SK-N-SH (cell line): ENCODE results near the gene ARHGAP6. TPM values are rescaled to one million over a fixed set of nuclear protein-coding genes. Genes with fewer than 3 reads are reported as not detected.

Source experiments
- CTCF ChIA-PET: fragments of 300-600, 350-600 bp; formaldehyde crosslinking; extraction: SDS; loops from one replicate; lab custom pipeline; 2021; lab: Yijun Ruan, JAX
- POLR2A ChIA-PET: fragments of 350-600 bp; sonication (Branson Sonifier 250); formaldehyde crosslinking; extraction: SDS; loops from one replicate; lab custom pipeline; 2020; ENCODE audit warnings: antibody characterized with exemption, inconsistent platforms; lab: Yijun Ruan, JAX
- DNase-seq: peaks from one replicate; pipeline ENCODE4 v3.0.0; 2012
- H2AFZ ChIP-seq: fragments of 200-600 bp; sonication (generic); 2 replicates; pipeline ENCODE4 v1.8.1; 2016; ENCODE audit warnings: antibody characterized with exemption, mild to moderate bottlenecking, low read depth
- H3F3A ChIP-seq: fragments of 200-600 bp; sonication (generic); replicated peaks from 2 replicates; pipeline ENCODE3; 2016; ENCODE audit warnings: antibody characterized with exemption, mild to moderate bottlenecking; ENCODE audit not compliant: insufficient read depth
- H3K27ac ChIP-seq, 2 experiments: fragments of 200-500 bp in 1 of 2; fragments of 200-600 bp in 1 of 2; sonication (Bioruptor generic) in 1 of 2; sonication (generic), shearing (Covaris generic) in 1 of 2; 2 replicates each; pipeline versions ENCODE4 v1.5.1 to v1.6.1; 2014 to 2016; ENCODE audit warnings: low read depth in 2 of 2, inconsistent platforms in 1 of 2, low read length in 1 of 2, mild to moderate bottlenecking in 1 of 2, mixed read lengths in 1 of 2
- H3K27me3 ChIP-seq: fragments of 200-600 bp; sonication (generic), shearing (Covaris generic); 2 replicates; pipeline ENCODE4 v1.6.1; 2016; ENCODE audit warnings: mixed run types; ENCODE audit not compliant: insufficient read depth
- H3K36me3 ChIP-seq, 2 experiments: fragments of 200-500 bp in 1 of 2; fragments of 200-600 bp in 1 of 2; sonication (Bioruptor generic) in 1 of 2; sonication (generic) in 1 of 2; replicated peaks in 1 of 2; 2 replicates each; pipeline versions ENCODE3 to v1.5.1; 2014 to 2016; ENCODE audit warnings: low read length in 1 of 2, mild to moderate bottlenecking in 1 of 2; ENCODE audit not compliant: insufficient read depth in 2 of 2, control insufficient read depth in 1 of 2
- H3K4me1 ChIP-seq, 2 experiments: fragments of 200-500 bp in 1 of 2; fragments of 200-600 bp in 1 of 2; sonication (Bioruptor generic) in 1 of 2; sonication (generic), shearing (Covaris generic) in 1 of 2; 2 replicates each; pipeline versions ENCODE4 v1.5.1 to v1.6.1; 2014 to 2016; ENCODE audit warnings: low read depth in 1 of 2, low read length in 1 of 2, mixed run types in 1 of 2; ENCODE audit not compliant: insufficient read depth in 2 of 2, control insufficient read depth in 1 of 2
- H3K4me2 ChIP-seq: fragments of 200-600 bp; sonication (generic), shearing (Covaris generic); 2 replicates; pipeline ENCODE4 v1.6.1; 2017; ENCODE audit warnings: mixed run types
- H3K4me3 ChIP-seq, 2 experiments: fragments of 200-500 bp in 1 of 2; fragments of 200-600 bp in 1 of 2; sonication (Bioruptor generic) in 1 of 2; sonication (generic), shearing (Covaris generic) in 1 of 2; 2 replicates each; pipeline versions ENCODE4 v1.5.1 to v1.8.1; 2014 to 2016; ENCODE audit warnings: low read depth in 2 of 2, inconsistent platforms in 1 of 2, low read length in 1 of 2, mild to moderate bottlenecking in 1 of 2, mixed read lengths in 1 of 2, moderate library complexity in 1 of 2
- H3K79me2 ChIP-seq: fragments of 200-600 bp; sonication (generic); 2 replicates; pipeline ENCODE4 v1.8.1; 2017; ENCODE audit warnings: mild to moderate bottlenecking; ENCODE audit not compliant: insufficient read depth
- H3K9ac ChIP-seq: fragments of 200-600 bp; sonication (generic); 2 replicates; pipeline ENCODE4 v1.6.1; 2017; ENCODE audit warnings: mixed run types
- H3K9me2 ChIP-seq: fragments of 200-600 bp; sonication (generic); 2 replicates; pipeline ENCODE4 v1.6.1; 2017; ENCODE audit warnings: mixed run types
- H3K9me3 ChIP-seq: fragments of 200-600 bp; sonication (generic); 2 replicates; pipeline ENCODE4 v1.6.1; 2017; ENCODE audit warnings: mixed run types, mild to moderate bottlenecking, moderate library complexity
- H4K20me1 ChIP-seq: fragments of 200-600 bp; sonication (generic); 2 replicates; pipeline ENCODE4 v1.6.1; 2017; ENCODE audit warnings: mild to moderate bottlenecking, mixed run types; ENCODE audit not compliant: insufficient read depth
- CTCF ChIP-seq: fragments of 200-600 bp; sonication (generic); IDR thresholded peaks from 2 replicates; pipeline ENCODE4 v1.6.1; 2017; ENCODE audit warnings: antibody characterized with exemption, mild to moderate bottlenecking, moderate library complexity
- EP300 ChIP-seq, 2 experiments: IDR thresholded peaks; 2 replicates each; pipeline versions ENCODE4 v1.4.0 to v1.6.1; 2012; ENCODE audit warnings: borderline replicate concordance in 1 of 2, low read depth in 1 of 2, low read length in 1 of 2
- EZH2phosphoT487 ChIP-seq: fragments of 200-600 bp; sonication (generic); IDR thresholded peaks from 2 replicates; pipeline ENCODE4 v1.6.1; 2017; ENCODE audit warnings: low read depth, mixed run types, mild to moderate bottlenecking, antibody characterized with exemption, moderate library complexity, borderline replicate concordance
- FOXM1 ChIP-seq: IDR thresholded peaks from 2 replicates; pipeline ENCODE4 v1.4.0; 2012; ENCODE audit warnings: low read depth, mild to moderate bottlenecking
- GATA2 ChIP-seq: sonication (generic); formaldehyde crosslinking; IDR thresholded peaks from 2 replicates; pipeline ENCODE4 v1.5.0; 2020; ENCODE audit warnings: mild to moderate bottlenecking, missing genetic modification reagents
- JUND ChIP-seq: IDR thresholded peaks from 2 replicates; pipeline ENCODE4 v1.4.0; 2012
- MAX ChIP-seq: IDR thresholded peaks from 2 replicates; pipeline ENCODE4 v1.4.0; 2012; ENCODE audit warnings: low read depth
- POLR2AphosphoS5 ChIP-seq: IDR thresholded peaks from 2 replicates; pipeline ENCODE4 v1.6.1; 2012; ENCODE audit warnings: low read depth, low read length
- SIN3A ChIP-seq: IDR thresholded peaks from 2 replicates; pipeline ENCODE4 v1.6.1; 2012; ENCODE audit warnings: low read depth, mild to moderate bottlenecking, low read length, moderate library complexity, borderline replicate concordance
- TCF12 ChIP-seq: IDR thresholded peaks from 2 replicates; pipeline ENCODE4 v1.4.0; 2012
- USF1 ChIP-seq: IDR thresholded peaks from 2 replicates; pipeline ENCODE4 v1.4.0; 2012; ENCODE audit warnings: low read depth, borderline replicate concordance
- USF2 ChIP-seq: fragments of 150-350 bp; IDR thresholded peaks from 2 replicates; pipeline ENCODE4 v1.6.1; 2017; ENCODE audit warnings: antibody characterized with exemption, low read length, low read depth, borderline replicate concordance
- YY1 ChIP-seq: IDR thresholded peaks from 2 replicates; pipeline ENCODE4 v1.4.0; 2012; ENCODE audit warnings: low read depth, mild to moderate bottlenecking
- WGBS: methylation state at CpG from one replicate; pipeline ENCODE4 v1.1.6; 2017; ENCODE audit warnings: low lambda C conversion rate; 5-methylcytosine and 5-hydroxymethylcytosine counted together
- polyA plus RNA-seq, 3 experiments: library from polyadenylated mRNA; depleted of rRNA; stranded (reverse); fragments of >200 nt; gene quantifications; 2 replicates each; pipeline ENCODE4 v1.2.3, GENCODE V29; 2012
- TF ChIP-seq, protein P1 (sequence below): IDR thresholded peaks from 2 replicates; pipeline ENCODE4; 2012

Gene ARHGAP6
- polyA plus RNA-seq, 1 of the 3 experiments (the other 2 are of a cell fraction) = 0.16 TPM

GRCh38 chrX:11462648-11463047, 203.1 kb downstream of the ARHGAP6 start:
- Histone ChIP-seq H2AFZ (no peak overlapping the region), H3F3A (no peaks in the 10 kb centered on the region), H3K4me3 (no peak overlapping the region), H3K36me3 (no peaks in the 10 kb centered on the region), H3K4me2 (no peak overlapping the region), H3K9ac (no peak overlapping the region), H3K27ac (peak overlapping the region in 1 of 2 experiments; percentile 50; a peak in 1 of 4 replicates), H3K9me3 (no peaks in the 10 kb centered on the region), H4K20me1 (no peaks in the 10 kb centered on the region), H3K27me3 (no peaks in the 10 kb centered on the region), H3K4me1 (no peaks in the 10 kb centered on the region), H3K79me2 (no peaks in the 10 kb centered on the region), H3K9me2 (no peaks in the 10 kb centered on the region)
- 44% methylated on average over 2 of the region's 2 CpGs for WGBS
- POLR2A ChIA-PET = no interaction called here
- no peak for TF ChIP-seq USF2
- no peak for TF ChIP-seq TCF12
- no peak for TF ChIP-seq YY1
- TF ChIP-seq CTCF = no peak
- no peak for TF ChIP-seq EZH2phosphoT487
- no peak for TF ChIP-seq FOXM1
- no peak for TF ChIP-seq MAX
- TF ChIP-seq, protein P1, sequence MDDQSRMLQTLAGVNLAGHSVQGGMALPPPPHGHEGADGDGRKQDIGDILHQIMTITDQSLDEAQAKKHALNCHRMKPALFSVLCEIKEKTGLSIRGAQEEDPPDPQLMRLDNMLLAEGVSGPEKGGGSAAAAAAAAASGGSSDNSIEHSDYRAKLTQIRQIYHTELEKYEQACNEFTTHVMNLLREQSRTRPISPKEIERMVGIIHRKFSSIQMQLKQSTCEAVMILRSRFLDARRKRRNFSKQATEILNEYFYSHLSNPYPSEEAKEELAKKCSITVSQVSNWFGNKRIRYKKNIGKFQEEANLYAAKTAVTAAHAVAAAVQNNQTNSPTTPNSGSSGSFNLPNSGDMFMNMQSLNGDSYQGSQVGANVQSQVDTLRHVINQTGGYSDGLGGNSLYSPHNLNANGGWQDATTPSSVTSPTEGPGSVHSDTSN = no peak
- TF ChIP-seq USF1 = no peak
- TF ChIP-seq EP300 (IDR thresholded peaks at IDR 0.05; ENCODE audit: borderline replicate concordance in 1 of 2, low read depth in 1 of 2, low read length in 1 of 2) = no peak
- no peak for TF ChIP-seq JUND
- no peak for TF ChIP-seq SIN3A
- TF ChIP-seq POLR2AphosphoS5 = no peak
- no peak for TF ChIP-seq GATA2
- no peak for DNase-seq
- CTCF ChIA-PET = no interaction called here
